Epithelial cell of esophagus (primary cell): ENCODE measurements around the gene DNLZ.

ENCODE experiments used
- DNase-seq: peaks from one replicate; pipeline ENCODE4 v3.0.0; 2010; ENCODE audit warnings: low read depth
- H3K4me3 ChIP-seq: 2 replicates; pipeline ENCODE4 v1.5.1; 2011; ENCODE audit warnings: mild to moderate bottlenecking, low read length, control low read depth
- TF ChIP-seq, protein P1 (sequence below): IDR thresholded peaks from 2 replicates; pipeline ENCODE4 v1.5.1; 2011; ENCODE audit warnings: low read depth, mild to moderate bottlenecking, low read length, control low read depth, inconsistent platforms; ENCODE audit not compliant: insufficient read depth; ENCODE audit errors: missing control alignments

DNLZ gene

DNA sequence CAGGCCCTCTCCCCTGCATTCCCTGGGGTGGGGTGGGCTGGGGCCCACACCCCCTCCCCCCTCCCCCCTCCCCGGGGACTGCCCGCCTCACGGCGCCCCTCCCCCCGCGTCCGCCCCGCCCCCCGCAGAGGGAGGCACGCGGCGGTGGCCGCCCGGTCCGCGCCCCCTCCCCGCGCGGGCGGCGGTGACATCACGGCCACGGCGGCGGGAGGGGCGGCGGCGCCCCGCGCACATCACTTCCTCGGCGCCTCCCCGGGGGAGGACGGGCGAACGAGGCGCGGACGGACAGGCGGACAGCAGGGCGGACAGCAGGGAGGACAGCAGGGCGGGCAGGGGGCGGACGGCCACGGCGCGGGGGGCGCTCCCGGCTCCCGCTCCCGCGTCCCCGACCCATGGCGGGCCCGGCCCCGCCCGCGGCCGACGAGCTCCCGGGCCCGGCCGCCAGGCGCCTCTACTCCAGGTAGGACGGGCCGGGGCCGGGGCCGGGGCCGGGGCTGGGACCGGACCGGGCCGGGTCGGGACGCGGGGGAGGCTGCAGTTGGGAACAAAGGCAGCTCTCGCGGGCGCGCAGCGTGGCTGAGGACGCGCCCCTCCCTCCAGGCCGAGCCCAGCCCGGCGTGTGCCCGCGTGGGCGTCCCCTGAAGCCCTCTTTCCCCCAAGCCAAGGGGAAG lies 36.1 kb downstream of the DNLZ start, which contains the start of gene GPSM1:
TSS of gene GPSM1 (plus strand) at position 236 of the 671 bp plus-strand sequence. CDS start at position 393, 157 bp downstream.
- DNase-seq, result peak; percentile 33
- TF ChIP-seq, protein P1, sequence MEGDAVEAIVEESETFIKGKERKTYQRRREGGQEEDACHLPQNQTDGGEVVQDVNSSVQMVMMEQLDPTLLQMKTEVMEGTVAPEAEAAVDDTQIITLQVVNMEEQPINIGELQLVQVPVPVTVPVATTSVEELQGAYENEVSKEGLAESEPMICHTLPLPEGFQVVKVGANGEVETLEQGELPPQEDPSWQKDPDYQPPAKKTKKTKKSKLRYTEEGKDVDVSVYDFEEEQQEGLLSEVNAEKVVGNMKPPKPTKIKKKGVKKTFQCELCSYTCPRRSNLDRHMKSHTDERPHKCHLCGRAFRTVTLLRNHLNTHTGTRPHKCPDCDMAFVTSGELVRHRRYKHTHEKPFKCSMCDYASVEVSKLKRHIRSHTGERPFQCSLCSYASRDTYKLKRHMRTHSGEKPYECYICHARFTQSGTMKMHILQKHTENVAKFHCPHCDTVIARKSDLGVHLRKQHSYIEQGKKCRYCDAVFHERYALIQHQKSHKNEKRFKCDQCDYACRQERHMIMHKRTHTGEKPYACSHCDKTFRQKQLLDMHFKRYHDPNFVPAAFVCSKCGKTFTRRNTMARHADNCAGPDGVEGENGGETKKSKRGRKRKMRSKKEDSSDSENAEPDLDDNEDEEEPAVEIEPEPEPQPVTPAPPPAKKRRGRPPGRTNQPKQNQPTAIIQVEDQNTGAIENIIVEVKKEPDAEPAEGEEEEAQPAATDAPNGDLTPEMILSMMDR, result no peak
- peak within 1 kb of the TSS; percentile 56 for H3K4me3 ChIP-seq

- TF ChIP-seq, protein P1, result no peak
- no peak overlapping the region for H3K4me3 ChIP-seq
- no peak for DNase-seq
Observed at GRCh38 chr9:136326761-136327303, 36.7 kb downstream of the DNLZ start.

DNA sequence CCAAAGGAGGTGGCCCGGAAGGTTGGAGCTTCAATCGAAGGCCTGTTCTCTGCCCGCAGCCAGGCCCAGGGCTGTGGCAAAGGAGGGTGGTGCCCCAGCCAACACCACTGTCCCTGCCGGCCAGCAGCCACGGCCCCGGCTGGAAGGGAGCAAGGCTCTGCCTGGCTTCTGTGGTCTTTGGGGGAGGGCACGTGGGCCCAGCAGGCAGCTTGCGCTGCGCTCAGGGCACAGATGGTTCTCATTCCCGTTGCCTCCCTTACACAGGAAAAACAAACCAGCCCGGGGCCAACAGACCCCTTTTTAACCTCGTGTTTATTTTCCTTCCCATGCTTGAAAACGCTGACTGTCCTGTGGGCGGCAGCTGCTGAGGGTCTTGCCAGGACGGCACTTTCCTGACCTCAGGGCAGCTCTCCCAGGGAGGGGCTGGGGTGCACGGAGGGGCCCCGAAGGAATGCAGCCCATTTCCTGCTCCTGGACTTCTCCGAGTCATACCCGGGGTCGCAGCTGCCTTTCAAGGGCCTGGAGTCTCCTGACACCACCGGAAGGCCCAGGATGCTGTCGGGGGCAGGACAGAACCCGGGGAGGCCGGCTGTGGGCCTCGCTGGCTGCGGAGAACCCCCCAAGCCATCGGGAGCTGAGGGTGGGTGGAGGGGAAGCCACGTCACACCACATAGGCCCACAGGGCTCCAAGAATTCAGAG lies 37.3 kb downstream of the DNLZ start:
- H3K4me3 ChIP-seq, result no peak overlapping the region

DNA sequence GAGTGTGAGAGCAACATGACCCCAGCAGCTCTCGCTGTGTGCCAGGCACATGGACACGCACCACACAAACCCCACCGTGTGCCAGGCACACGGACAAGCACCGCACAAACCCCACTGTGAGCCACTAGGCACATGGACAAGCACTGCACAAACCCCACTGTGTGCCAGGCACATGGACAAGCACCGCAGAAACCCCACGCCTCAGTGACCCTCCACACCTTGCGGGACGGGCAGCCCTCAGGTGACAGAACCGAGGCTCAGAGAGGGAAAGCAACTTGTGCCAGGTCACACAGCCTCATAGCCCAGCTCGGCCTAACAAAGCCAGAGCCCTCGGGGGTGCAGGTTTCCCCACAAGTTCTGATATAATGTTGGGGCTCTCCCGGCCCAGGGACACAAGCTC lies 38.2 kb downstream of the DNLZ start:
- no peak overlapping the region for H3K4me3 ChIP-seq
- TF ChIP-seq, protein P1, result no peak
- no peak for DNase-seq

More for the DNA sequence above, 37.3 kb downstream of the DNLZ start:
- TF ChIP-seq, protein P1, result no peak
- DNase-seq, result no peak

- DNase-seq, result no peak
- TF ChIP-seq, protein P1, result no peak
- no peak overlapping the region for H3K4me3 ChIP-seq
Observed at GRCh38 chr9:136324501-136325300, 38.8 kb downstream of the DNLZ start.

DNA sequence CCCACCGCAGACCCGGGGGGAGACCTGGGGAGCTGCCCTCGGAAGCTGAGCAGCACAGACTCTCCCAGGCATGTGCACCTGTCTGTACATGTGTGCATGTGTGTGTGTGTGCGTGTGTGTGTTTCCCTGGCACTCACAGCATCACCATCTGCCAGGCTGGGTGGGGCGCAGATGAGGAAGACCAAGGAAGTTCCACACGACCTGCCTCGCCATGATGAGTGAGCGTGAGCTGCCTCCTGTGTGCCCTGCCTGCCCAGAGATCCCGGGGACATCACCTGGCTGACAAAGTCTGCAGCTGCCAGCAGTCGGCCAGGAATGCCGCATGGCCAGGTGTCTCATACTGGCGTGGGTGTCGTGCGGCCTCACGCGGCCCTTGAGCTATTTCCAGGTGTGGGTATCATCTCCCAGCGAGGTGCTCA lies 40.2 kb downstream of the DNLZ start:
- H3K4me3 ChIP-seq, result no peak overlapping the region
- TF ChIP-seq, protein P1, result no peak
- peak; percentile 71 for DNase-seq
